Dermis lymphatic vessel endothelial cell (primary cell): ENCODE results near the gene HNRNPK. TPM values are rescaled to one million over a fixed set of nuclear protein-coding genes. Genes with fewer than 3 reads are reported as not detected.

Experiments used
- total RNA-seq: library from RNA; depleted of rRNA; stranded (reverse); fragments of >200 nt; gene quantifications from 2 replicates; pipeline ENCODE4 v1.2.1, GENCODE V29; 2014

HNRNPK gene
- total RNA-seq, result 663 and 920 TPM in 2 replicates

GRCh38 chr9:83979812-83980394 is at the start of gene HNRNPK:
Gene HNRNPK, minus strand, starts transcription at chr9:83980215. Its CDS starts 1,963 bp downstream, at chr9:83978252.

DNA sequence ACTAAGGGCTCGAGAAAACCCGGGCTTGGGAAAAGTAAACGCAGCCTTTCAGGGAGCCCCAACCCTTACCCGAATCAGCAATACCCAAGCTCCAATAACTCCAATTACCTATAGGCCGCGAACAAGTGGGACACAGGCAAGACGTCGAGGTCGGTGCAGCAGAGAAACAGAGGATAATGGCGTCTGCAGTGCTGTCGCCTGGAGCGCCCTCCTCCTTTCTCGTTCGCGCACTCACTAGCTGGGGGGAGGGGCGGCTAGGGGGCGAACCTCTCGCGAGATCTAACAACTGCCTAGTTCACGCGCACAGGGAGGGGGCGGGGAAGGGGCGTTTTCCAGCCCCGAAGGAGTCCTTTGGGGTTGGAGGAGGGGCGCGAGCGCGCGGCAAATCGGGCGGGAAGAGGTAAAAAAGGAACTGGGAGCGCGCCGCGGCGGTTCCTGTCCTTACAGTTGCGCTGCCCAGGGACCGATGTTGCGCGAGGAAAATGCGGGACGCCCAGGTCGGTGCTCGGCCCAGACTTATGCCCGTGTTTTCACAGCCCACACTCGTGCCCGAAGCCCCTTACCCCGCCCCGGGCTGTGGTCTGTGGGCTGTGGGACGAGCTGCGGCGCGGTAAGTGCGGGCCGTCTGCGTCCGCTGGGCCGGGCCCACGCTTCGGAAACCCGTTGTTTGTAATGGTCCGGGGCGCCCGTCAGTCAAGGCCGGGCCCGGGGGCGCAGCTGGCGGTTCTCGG is 545 bp upstream of the HNRNPK start, which contains the start of gene RMI1:
RMI1 (plus strand) TSS at position 411 of the 731 bp plus-strand sequence. CDS start 20,182 bp downstream, outside the sequence.

GRCh38 chr9:83920927-83921707 is 58.9 kb downstream of the HNRNPK start, which contains the start of gene KIF27:
Gene KIF27, minus strand, starts transcription at chr9:83921432. Its CDS starts 5,841 bp downstream, at chr9:83915591.

Other genes with a start within 250 kb of the HNRNPK start
- 1.2 and 2.0 TPM in 2 replicates for gene GKAP1, start 162.4 kb downstream of the HNRNPK start, total RNA-seq
- gene KIF27, start 58.8 kb downstream of the HNRNPK start, total RNA-seq, result 2.6 and 5.9 TPM in 2 replicates
- 5.4 and 6.7 TPM in 2 replicates for gene RMI1, start 590 bp upstream of the HNRNPK start, total RNA-seq